DMS153 (cell line): ENCODE data around the gene HAUS7.

ENCODE experiments used
- DNase-seq: peaks from one replicate; lab custom pipeline; 2025; lab: John Stamatoyannopoulos, UW

HAUS7 gene

DNA sequence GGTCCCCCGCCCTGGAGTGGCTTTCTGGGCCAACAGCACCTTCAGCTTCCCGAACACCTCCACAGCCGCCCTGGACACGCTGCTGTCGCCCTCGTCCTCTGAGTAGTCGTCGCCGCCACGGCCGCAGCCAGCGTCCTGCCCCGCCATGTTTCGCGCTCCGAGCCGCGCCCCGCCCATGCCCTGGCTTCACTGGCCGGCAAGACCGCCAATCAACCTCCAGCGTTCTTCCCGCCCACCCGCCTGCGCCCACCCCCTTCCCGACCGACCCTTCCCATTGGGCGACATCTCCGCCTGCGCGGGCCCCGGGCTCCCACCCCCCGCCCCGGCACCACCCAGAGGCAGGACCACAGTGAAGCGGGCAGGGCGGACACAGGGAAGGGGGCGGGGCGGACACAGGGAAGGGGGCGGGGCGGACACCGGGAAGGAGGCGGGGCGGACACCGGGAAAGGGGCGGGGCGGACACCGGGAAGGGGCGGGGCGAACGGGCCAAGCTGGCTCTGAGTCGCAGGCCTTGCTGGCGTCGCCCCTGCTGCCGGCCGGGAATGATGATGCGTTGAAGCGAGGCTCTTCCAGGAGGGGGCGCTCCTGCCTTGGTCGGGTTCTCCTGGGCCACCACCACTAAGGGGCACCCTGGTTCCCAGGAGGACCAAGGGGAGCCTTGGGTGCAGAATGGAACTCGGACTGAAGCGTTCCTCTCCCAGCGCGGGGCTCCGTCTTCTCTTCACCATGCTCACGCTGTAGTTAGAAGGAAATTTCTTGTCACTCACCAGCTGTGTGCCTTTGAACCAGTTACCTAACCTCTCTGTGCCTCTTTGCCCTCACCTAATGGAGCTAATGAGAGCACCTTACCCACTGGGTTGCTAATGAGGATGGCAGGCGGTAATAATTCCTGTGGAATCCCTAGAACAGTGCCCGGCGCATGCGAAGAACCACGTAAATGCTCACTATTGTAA lies at the start of gene HAUS7:
HAUS7 (minus strand) TSS at position 166 of the 953 bp plus-strand sequence; CDS start at position 147, 19 bp downstream.
- peak; percentile 91 for DNase-seq

DNA sequence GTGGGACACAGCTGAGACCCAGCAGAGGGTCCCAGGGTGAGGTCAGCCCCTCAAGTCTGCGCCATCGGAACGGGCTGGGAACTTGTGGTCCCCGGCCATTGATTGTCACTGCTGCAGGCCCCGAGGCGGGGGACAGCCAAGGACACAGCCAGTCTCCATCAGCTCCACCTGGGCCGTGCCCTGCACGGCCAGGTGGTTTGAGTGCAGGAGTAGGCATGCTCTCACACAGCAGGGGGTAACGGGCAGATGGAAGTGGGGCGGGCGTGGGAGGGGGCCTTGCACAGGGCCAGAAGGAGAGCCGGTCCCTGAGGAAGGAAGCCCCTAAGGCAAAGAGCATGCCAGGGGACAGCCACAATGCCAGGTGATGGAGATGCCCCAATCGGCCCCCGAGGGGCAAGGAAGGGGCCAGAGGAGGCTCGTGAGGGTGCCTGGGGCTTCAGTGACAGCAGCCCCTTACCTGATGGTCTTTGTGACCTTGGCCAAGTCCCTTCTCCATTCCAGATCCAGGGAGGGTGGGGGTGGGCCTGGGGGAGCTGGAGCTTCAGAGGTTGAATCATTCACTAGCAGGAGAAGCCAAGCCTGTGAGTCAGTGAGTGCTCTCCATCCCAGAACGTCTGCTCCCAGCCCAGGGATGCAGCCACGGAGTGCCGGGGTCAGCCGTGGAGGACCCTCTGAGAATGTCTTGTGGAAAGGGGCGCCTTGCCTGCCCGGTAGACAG lies 49.4 kb upstream of the HAUS7 start:
- DNase-seq, result no peak

DNA sequence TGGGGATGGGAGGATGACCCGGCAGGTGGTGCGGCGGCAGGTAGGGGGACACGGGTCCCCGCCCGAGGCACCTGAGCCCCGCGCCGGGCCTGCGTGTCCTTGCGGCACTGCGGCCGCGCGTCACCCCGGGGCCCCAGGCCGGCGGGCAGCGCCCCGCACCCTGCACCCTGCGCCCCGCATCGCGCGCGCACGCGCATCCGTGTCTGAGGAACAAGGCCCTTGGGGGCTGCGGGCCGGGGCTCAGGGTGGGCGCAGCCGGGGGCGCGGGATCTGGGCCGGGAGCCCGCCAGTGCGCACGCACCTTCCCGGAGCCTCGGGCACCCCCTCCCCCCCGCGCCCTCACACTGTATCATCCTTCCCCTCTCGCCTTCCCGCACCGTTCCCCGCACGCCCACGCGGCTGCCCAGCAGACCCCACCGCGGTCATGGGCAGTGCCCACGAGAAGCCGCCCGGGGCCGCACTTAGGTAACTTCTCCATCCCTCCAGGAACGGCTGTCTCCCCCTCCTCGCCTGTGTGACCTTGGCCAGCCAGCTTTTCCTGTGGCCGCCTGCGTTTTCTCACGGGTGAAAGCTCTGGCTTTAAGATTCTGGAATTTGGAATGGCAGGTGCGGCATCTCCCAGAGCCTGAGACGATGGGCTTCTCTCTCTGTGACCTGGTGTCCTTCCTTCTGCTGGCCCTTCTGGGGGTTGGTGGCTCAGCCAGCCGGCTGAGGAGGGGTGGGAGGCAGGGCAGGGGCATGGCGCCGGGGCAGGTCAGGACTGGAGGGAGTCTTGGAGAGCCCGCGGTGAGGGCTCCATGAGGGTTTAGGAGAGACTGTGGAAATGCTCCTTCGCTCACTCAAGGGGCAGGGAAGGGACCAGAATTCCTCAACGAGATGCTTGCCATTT lies 47.8 kb upstream of the HAUS7 start:
- DNase-seq, result no peak

DNA sequence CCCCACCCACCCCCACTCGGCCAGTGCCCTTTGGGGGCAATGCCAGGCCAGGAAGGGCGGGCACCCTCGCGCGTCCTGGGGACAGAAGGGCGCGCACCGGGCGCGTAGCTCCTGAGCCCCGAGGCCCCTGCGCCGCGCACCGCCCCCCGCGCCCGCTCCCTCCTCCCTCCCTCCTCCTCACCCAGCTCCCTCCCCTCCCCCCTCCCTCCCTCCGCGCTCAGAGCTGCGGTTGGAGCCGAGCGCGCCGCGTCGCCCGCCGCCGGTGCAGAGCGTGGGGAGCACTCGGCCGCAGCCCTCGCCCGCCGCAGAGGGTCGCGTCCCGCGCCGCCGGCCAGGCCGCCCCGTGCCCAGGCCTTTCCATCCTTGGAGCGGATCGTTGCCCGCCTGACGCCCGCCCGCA lies 47.0 kb upstream of the HAUS7 start, which contains the start of gene ATP2B3:
ATP2B3 (plus strand) TSS at position 220 of the 400 bp plus-strand sequence. CDS start 18,606 bp downstream, outside the sequence.
- no peak for DNase-seq

DNA sequence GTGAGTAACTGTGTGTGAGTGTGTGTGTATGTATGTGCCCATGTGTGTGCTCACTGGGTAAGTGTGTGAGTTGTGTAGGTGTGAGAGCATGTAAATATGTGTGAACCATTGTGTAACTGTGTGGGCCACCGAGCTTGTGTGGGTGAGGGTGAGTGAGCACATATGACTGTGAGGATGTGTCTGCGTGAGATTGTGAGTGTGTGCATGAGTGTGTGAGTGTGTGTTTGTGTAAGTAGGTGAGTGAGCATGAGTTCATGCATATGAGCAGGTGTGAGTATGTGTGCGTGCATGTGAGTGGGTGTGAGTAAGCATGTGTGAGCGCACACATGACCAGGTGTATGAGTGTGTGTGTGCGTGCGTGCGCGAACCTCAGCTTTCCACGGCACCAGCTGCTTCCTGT lies 45.7 kb upstream of the HAUS7 start:
- no peak for DNase-seq

DNA sequence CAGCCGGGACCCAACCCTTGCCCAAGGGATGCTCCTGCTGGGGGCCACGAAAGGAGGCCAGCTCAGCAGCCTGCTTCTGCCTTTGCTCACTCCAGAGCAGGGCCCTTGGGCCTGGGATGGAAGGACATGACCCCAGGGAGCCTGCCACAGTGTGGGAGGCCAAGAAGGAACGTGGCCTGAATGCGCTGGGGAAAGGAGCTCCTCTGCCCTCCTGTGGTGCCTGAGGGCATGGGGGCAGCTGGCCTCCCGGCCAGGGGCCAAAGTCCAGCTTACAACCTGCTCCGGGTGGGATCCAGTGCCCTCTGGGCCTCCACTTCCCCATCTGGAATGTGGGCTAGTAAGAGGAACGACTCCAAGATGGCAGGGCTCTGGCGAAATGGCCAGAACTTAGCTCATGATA lies 45.1 kb upstream of the HAUS7 start:
- DNase-seq, result no peak

DNA sequence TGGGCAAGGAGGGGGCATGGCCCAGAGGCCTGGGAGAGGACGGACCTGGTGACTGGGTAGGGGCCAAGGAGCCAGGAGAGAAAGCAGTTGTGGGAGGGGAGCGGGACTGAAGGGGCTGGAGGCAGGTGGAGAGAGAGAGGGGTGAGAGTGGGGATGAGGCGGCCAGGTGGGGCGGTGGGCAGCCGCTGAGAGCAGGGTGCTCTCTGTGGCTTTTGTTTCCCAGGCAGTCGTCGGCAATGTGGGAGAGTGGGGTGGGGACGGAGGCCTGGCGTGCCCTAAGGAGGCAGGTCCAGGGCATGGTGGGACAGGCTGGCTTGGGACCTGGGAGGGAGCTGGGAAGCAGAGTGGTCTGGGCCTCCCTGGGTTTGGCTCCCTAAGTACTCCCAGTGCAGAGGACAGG lies 43.9 kb upstream of the HAUS7 start:
- no peak for DNase-seq

DNA sequence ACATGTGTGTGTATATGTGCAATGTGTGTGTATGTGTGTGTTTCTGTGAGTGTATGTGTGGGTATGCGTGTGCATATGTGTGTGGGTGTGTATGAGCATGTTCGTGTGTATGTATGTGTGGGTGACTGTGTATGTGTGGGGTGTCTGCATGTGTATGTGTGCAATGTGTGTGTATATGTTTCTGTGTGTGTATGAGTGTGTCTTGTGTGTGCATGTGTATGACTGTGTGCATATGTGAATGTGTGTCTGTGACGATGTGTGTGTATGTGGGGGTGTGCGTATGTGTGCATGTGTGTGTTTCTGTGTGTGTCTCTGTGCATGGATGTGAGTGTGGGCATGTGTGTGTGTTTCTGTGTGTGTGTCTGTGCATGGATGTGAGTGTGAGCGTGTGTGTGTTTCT lies 42.9 kb upstream of the HAUS7 start:
- no peak for DNase-seq

DNA sequence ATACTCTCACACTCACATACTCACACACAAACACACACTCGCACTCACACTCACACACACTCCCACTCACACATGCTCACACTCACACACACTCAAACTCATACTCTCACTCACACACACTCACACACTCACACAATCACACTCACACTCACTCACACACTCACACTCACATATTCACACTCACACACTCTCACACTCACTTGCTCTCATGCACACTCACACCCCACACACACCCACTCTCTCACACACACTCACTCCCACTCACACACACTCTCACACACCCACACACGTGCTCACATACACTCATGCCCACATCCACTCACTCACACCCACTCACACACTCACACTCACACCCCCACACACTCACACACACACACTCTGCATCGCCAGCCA lies 42.1 kb upstream of the HAUS7 start:
- no peak for DNase-seq

DNA sequence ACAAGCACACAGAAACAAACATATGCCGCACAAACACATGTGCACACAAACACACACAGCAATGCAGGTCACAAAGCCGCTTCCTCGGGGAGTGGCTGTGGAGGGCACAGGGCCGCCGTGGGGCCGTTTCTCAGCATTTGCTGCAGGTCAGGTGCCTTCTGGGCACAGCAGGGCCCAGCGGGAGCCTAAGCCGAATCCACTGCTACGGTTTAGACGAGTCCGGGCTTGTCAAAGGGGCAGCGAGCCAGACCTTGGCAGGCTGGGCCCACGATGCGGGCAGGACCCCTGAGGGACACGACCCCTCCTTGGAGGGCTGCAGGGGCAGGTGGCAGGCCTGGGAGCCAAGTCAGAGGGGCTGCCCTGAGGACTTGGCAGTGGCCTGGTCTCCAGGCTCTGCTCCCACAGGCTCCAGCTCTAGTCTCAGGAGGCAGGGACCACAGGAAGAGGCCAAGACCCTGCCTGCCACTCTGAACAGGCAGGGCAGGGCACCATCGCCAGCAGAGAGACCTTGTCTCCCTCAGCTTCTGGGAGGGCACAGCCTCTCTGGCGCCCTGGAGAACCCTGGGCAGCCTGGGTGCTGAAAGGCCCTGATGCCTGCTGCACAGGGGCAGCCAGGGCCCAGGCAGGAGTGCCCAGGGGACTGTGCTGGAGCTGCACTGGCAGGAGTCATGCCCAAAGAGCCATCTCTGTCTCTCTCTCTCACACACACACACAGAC lies 41.6 kb upstream of the HAUS7 start:
- DNase-seq, result no peak

DNA sequence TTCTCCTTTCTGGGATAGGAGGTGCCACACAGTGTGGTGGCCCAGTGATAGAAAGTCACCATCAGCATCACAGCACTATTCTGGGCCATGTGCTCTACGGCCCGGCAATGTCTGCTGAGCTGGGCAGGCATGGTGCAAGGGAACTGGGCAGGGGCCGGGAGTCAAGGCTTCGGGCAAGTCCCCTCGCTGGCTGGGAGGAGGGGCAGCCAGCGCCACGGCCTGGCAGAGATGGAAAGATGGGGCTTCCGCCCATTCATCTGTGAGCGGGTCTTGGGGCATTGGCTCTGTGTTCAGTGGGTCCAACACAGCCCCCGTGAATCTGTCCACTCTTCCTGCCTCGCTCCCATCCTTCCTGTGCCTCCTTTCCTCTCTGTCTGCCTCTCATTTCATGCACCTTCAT lies 40.0 kb upstream of the HAUS7 start:
- DNase-seq, result no peak

DNA sequence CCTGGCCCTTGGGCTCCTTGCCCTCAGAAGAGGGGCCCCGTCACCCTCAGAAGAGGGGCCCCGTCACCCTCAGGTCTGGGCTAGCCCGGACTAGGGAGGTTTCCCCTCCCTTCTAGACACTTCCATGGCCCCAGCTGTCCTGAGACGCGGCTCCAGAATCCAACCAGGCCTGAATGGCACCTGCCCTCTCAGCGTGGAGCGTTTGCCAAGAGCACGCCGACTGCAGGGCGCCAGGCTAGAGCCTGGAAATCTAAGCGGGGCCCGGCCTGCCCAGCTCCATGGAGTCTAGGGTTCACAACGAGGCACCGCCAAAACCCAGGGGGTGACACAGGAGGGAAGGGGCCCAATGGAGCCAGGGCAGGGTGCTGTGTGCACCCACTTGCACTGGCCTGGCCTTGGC lies 39.2 kb upstream of the HAUS7 start:
- DNase-seq, result no peak

DNA sequence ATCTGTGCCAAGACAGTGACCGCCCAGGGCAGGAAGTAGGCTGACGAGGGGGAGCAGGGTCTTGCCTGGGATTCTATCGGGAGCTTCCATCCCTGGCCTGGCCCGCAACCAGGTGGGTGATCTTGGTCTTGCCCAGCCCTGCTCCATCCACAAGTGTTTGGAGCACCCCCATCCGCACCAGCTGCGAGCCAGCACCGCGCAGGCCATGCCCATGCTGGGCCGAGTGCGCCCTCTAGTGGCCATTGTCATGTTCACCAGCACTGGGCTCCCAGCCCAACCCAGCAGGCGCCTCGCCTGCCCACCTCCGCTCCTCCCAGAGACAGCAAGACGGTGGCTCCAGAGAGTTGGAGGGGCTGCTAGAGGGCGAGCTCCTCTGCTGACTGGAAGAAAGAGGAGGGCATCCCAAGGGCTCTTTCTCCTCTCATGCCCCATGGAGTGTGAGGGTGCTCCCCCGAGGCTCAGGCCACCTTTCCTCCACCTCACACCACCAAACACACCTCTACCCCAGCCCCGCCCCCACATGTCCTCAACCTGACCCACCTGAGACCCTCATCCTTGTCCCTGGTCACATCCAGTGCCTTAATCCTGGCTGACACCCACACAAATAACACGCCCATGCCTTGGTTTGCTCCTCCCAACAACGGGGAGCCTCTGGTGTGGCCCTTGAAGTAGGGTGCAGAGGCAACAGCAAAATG lies 37.3 kb upstream of the HAUS7 start:
- DNase-seq, result peak; percentile 32

DNA sequence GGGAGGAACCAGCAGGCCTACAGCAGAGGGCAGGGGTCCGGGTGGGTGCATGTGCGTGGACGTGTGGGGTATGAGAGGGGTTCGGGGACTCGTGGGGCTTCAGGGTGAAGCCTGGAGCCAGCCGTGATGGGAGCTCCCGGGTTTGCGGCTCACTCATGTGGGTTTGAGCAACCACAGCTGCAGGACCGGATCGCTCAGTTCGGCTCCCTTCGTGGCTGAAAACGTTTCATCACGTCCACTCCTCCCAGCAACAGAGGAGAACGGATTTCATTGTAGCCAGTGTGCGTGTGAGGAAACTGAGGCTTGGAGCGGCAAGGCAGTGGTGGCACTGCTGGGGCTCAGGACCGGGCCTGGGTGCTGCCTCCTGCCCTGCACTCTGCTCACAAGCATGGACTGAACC lies 35.0 kb upstream of the HAUS7 start:
- DNase-seq, result no peak

DNA sequence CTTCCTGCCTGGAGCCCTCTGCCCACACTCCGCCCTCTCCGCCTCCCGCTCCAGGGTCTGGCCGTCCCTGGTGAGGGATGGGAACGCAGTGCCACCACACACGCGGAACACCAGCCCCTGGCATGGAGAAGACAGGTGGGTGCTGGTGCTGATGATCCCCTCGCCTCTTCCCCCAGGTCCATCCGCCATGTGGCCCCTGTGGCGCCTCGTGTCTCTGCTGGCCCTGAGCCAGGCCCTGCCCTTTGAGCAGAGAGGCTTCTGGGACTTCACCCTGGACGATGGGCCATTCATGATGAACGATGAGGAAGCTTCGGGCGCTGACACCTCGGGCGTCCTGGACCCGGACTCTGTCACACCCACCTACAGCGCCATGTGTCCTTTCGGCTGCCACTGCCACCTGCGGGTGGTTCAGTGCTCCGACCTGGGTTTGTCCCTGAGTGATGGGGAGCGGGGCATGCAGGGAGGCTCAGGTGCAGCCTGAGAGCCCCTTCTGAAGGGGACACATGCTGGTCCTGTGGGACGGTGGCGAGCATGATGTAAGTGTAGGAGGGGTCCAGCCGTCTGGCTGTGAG lies 34.2 kb upstream of the HAUS7 start:
- DNase-seq, result no peak

DNA sequence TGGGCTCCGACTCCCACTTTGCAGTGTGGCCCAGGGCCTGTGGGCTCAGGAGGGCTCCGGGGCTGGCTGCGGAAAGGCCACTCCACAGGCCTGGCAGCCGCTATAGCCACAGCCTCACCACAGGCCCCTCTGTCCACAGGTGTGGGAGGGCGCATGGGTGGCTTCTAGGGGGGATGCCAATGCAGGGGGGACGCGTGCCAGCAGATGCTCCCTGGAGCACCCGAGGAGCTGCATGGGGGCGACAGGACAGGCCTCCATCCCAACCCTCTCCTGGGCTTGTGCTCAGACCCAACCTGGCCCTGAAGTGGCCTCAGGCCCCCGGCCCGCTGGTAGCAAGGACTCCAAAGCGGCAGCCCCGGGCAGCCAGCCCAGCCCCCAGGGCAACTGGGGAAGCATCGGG lies 32.4 kb upstream of the HAUS7 start:
- no peak for DNase-seq

DNA sequence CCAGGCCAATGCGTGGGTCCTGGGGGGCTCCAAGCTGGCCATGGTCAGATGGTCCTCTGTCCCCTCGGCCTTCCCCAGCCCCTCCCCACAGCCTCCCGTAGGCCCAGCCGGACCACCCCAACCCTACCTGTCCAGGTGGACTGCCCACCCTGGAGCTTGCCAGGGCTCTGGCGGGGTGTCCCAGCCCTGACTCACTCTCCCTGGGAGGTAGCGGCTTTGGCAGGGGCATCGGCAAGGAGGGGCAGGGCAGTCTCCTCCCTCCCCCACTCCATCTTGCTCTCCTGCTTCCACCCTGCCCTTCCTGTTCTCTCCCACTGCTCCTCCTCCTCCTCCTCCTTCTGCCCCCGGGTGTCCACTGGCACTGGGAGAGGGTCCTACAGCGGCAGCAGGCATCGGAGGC lies 31.8 kb upstream of the HAUS7 start:
- no peak for DNase-seq

DNA sequence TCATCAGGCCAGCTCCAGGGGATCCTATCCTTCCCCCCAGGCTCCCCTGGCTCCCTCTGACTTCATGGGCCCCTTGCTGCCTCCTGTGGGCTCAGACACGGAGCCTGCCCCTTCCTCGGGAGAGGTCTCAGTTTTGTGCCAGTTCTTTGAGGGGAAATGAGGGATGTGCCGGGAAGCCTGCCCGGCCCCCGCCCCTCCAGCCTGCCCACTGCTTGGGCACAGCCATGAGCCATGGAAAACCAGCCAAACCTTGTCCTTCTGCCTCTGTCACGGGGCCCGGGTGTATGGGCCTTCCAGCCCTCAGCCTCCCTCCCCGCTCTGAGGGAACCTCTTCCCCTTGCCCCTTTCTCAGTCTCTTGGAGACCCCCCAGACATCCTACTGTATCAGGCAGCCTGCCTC lies 31.2 kb upstream of the HAUS7 start:
- DNase-seq, result no peak

DNA sequence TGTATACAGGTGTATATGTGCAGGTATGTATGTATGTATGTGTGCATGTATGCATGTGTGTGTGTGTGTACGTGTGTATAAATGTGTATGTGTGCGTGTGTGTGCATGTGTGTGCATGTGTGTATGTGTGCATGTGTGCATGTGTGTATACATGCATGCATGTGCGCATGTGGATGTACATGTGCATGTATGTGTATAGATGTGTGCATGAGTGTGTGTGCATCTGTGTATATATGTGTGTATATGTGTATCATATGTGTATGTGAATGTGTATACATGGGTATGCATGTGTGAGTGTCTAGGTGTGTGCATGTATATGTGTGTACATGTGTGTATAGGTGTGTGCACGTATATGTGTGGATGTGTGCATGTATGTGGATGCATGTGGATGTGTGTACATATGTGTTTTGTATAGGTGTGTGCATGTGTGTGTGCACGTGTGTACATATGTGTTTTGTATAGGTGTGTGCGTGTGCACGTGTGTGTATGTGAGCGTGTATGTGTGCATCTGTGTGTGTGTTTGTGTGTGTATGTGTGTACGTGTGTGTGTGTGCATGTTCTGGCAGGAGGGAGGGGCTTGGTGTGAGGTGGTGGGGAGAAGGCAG lies 30.4 kb upstream of the HAUS7 start:
- DNase-seq, result no peak

DNA sequence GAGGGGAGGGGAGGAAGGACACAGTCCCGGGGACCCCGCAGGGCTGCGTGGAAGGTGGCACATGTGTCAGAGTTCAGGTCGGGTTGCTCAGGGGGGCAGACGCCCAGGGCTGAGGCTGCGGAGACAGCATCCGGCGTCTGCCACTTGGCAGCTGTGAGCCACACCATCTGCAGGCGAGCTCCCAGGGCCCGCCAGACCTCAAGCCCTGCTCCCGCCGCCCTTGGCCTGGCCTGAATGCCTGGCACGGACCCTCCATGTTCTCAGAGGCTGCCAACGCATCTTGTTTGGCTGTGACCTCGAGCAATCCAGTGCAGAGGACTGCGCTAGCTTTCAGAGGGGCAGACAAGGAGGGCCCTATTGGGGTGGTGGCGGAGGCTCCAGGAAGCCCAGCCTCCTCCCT lies 29.5 kb upstream of the HAUS7 start:
- no peak for DNase-seq
